Measurements from ENCODE around the gene ZNF469. TPM values are rescaled to one million over a fixed set of nuclear protein-coding genes. Genes with fewer than 3 reads are reported as not detected.

The ZNF469 gene
- total and polyA plus RNA-seq, 9 of the 15 experiments (the other 6 are each of a cell fraction or from before 2014, with no cell fraction given) = 0.01 to 0.04 TPM; not detected in 7

DNA sequence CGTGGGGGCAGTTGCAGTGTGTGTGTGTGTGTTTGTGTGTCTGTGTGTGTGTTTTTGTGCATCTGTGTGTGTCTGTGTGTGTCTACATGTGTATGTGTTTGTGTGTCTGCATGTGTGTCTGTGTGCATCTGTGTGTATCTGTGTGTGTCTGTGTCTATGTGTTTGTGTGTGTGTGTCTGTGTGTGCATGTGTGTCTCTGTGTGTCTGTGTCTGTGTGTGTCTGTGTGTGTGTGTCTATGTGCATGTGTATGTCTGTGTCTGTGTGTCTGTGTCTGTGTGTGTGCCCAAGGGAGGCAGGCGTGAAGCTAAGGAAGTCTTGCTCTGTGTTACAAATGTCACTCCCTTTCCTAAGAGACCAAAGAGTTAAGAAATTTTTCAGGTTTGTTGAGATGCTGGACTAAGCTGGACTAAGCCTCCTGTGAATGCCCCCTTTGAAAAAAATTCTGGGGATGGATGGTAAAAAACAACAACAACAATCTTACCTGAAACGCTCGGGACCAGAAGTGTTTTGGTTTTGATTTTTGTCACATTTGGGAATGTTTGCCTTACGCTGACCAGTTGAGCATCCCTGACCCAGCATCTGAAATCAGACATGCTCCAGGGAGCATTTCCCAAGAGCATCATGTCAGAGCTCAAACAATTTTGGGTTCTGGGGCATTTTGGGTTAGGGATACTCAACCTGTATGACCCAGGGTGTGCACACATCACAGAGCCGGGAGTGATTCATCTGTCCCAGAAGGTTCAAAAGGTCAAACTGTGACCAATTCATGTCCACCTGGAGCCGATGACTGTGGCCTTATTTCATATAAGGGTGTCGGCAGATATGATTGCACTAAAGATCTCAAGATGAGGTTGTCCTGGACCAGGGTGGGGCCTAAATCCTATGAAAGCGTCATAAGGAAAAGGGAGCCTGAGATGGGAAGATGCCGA lies 48.6 kb upstream of the ZNF469 start (continued):
- TF ChIP-seq ZNF436 (CRISPR knock-in tag; IDR thresholded peaks at IDR 0.05) (no peak), JUN (IDR thresholded peaks at IDR 0.05; ENCODE audit: borderline replicate concordance, low read depth, low read length) (no peak), JUN (CRISPR knock-in tag; IDR thresholded peaks at IDR 0.05; ENCODE audit: borderline replicate concordance) (no peak), PTTG1 (tag; IDR thresholded peaks at IDR 0.05; ENCODE audit: low read depth) (no peak), ARHGAP35 (IDR thresholded peaks at IDR 0.05; ENCODE audit: partially characterized antibody) (peak; percentile 85), ZNF124 (CRISPR knock-in tag; IDR thresholded peaks at IDR 0.05) (no peak), ZNF316 (IDR thresholded peaks at IDR 0.05) (no peak), BACH1 (tag; IDR thresholded peaks at IDR 0.05) (no peak), ATF1 (CRISPR knock-in tag; IDR thresholded peaks at IDR 0.05) (no peak), ATF1 (tag; IDR thresholded peaks at IDR 0.05) (no peak), NELFE (IDR thresholded peaks at IDR 0.05; ENCODE audit: insufficient read depth, insufficient read length) (no peak), KDM2B (CRISPR knock-in tag; IDR thresholded peaks at IDR 0.05) (no peak), ZNF133 (CRISPR knock-in tag; IDR thresholded peaks at IDR 0.05) (no peak), SRSF1 (IDR thresholded peaks at IDR 0.05; ENCODE audit: low read depth, low read length) (no peak)
- TF ChIP-seq, protein P1, sequence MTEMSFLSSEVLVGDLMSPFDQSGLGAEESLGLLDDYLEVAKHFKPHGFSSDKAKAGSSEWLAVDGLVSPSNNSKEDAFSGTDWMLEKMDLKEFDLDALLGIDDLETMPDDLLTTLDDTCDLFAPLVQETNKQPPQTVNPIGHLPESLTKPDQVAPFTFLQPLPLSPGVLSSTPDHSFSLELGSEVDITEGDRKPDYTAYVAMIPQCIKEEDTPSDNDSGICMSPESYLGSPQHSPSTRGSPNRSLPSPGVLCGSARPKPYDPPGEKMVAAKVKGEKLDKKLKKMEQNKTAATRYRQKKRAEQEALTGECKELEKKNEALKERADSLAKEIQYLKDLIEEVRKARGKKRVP (CRISPR knock-in tag; IDR thresholded peaks at IDR 0.05) = no peak
- TF ChIP-seq, protein P2, sequence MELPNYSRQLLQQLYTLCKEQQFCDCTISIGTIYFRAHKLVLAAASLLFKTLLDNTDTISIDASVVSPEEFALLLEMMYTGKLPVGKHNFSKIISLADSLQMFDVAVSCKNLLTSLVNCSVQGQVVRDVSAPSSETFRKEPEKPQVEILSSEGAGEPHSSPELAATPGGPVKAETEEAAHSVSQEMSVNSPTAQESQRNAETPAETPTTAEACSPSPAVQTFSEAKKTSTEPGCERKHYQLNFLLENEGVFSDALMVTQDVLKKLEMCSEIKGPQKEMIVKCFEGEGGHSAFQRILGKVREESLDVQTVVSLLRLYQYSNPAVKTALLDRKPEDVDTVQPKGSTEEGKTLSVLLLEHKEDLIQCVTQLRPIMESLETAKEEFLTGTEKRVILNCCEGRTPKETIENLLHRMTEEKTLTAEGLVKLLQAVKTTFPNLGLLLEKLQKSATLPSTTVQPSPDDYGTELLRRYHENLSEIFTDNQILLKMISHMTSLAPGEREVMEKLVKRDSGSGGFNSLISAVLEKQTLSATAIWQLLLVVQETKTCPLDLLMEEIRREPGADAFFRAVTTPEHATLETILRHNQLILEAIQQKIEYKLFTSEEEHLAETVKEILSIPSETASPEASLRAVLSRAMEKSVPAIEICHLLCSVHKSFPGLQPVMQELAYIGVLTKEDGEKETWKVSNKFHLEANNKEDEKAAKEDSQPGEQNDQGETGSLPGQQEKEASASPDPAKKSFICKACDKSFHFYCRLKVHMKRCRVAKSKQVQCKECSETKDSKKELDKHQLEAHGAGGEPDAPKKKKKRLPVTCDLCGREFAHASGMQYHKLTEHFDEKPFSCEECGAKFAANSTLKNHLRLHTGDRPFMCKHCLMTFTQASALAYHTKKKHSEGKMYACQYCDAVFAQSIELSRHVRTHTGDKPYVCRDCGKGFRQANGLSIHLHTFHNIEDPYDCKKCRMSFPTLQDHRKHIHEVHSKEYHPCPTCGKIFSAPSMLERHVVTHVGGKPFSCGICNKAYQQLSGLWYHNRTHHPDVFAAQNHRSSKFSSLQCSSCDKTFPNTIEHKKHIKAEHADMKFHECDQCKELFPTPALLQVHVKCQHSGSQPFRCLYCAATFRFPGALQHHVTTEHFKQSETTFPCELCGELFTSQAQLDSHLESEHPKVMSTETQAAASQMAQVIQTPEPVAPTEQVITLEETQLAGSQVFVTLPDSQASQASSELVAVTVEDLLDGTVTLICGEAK (IDR thresholded peaks at IDR 0.05) = peak; percentile 71
- TF ChIP-seq, protein P2 (CRISPR knock-in tag; IDR thresholded peaks at IDR 0.05) = no peak
- TF ChIP-seq, protein P3, sequence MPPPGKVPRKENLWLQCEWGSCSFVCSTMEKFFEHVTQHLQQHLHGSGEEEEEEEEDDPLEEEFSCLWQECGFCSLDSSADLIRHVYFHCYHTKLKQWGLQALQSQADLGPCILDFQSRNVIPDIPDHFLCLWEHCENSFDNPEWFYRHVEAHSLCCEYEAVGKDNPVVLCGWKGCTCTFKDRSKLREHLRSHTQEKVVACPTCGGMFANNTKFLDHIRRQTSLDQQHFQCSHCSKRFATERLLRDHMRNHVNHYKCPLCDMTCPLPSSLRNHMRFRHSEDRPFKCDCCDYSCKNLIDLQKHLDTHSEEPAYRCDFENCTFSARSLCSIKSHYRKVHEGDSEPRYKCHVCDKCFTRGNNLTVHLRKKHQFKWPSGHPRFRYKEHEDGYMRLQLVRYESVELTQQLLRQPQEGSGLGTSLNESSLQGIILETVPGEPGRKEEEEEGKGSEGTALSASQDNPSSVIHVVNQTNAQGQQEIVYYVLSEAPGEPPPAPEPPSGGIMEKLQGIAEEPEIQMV (tag; conservative IDR thresholded peaks at IDR 0.05; ENCODE audit: low read depth) = no peak

Measured in K562 (cell line).